Loucy (cell line): Measurements from ENCODE around the gene PKN1.

Experiments
- H2AFZ ChIP-seq: fragments of 200-600 bp; sonication (generic); 2 replicates; pipeline ENCODE4 v1.6.0; 2016; ENCODE audit warnings: antibody characterized with exemption, mild to moderate bottlenecking, low read length, moderate library complexity
- H3F3A ChIP-seq: fragments of 200-600 bp; 2 replicates; pipeline ENCODE4 v1.6.0; 2016; ENCODE audit warnings: antibody characterized with exemption, low read depth, mild to moderate bottlenecking
- H3K27me3 ChIP-seq: fragments of 200-600 bp; sonication (generic); 2 replicates; pipeline ENCODE4 v1.6.1; 2014; ENCODE audit warnings: low read length, mild to moderate bottlenecking; ENCODE audit not compliant: insufficient read depth, poor library complexity, severe bottlenecking
- H3K36me3 ChIP-seq: fragments of 200-600 bp; sonication (generic); 2 replicates; pipeline ENCODE4 v1.6.1; 2016; ENCODE audit warnings: low read length; ENCODE audit not compliant: insufficient read depth
- H3K4me1 ChIP-seq: fragments of 200-600 bp; sonication (generic); 2 replicates; pipeline ENCODE4 v1.5.1; 2014; ENCODE audit warnings: low read length, mild to moderate bottlenecking; ENCODE audit not compliant: insufficient read depth, poor library complexity, severe bottlenecking
- H3K4me2 ChIP-seq: fragments of 200-600 bp; sonication (generic); 2 replicates; pipeline ENCODE4 v1.6.0; 2014; ENCODE audit warnings: antibody characterized with exemption, low read length, low read depth, mild to moderate bottlenecking; ENCODE audit not compliant: poor library complexity, severe bottlenecking
- H3K4me3 ChIP-seq: fragments of 200-600 bp; sonication (generic); 2 replicates; pipeline ENCODE4 v1.5.1; 2014; ENCODE audit warnings: low read length, mild to moderate bottlenecking, mixed read lengths; ENCODE audit not compliant: poor library complexity, severe bottlenecking
- H3K79me2 ChIP-seq: fragments of 200-600 bp; sonication (generic); 2 replicates; pipeline ENCODE4 v1.6.1; 2014; ENCODE audit warnings: low read length; ENCODE audit not compliant: insufficient read depth
- H3K9ac ChIP-seq: fragments of 200-600 bp; sonication (generic); 2 replicates; pipeline ENCODE4 v1.6.0; 2014; ENCODE audit warnings: mild to moderate bottlenecking, low read depth, low read length, moderate library complexity; ENCODE audit not compliant: poor library complexity, severe bottlenecking
- H3K9me2 ChIP-seq: fragments of 200-600 bp; sonication (generic); replicated peaks from 2 replicates; pipeline ENCODE4 v1.6.1; 2016; ENCODE audit warnings: low read depth, low read length, mixed read lengths
- H3K9me3 ChIP-seq: fragments of 200-600 bp; sonication (generic); 2 replicates; pipeline ENCODE4 v1.6.1; 2014; ENCODE audit warnings: mild to moderate bottlenecking, antibody characterized with exemption, low read length, low read depth; ENCODE audit not compliant: insufficient read depth
- H4K20me1 ChIP-seq: fragments of 200-600 bp; sonication (generic); 2 replicates; pipeline ENCODE4 v1.6.0; 2014; ENCODE audit warnings: antibody characterized with exemption, low read length, mild to moderate bottlenecking; ENCODE audit not compliant: insufficient read depth, poor library complexity, severe bottlenecking
- CTCF ChIP-seq: fragments of 200-600 bp; sonication (generic); conservative IDR thresholded peaks from 2 replicates; pipeline ENCODE4 v1.5.1; 2014; ENCODE audit warnings: mild to moderate bottlenecking, antibody characterized with exemption, low read length
- EZH2phosphoT487 ChIP-seq: fragments of 200-600 bp; IDR thresholded peaks from 2 replicates; pipeline ENCODE4 v1.6.1; 2018; ENCODE audit warnings: antibody characterized with exemption, mild to moderate bottlenecking, moderate library complexity, borderline replicate concordance

Gene PKN1

GRCh38 chr19:14433554-14434501, 722 bp downstream of the PKN1 start:
- H3K9me2 ChIP-seq: no peaks in the 10 kb centered on the region
- H4K20me1 ChIP-seq: peaks cover 21% of the 10 kb centered on the region
- H3F3A ChIP-seq: no peaks in the 10 kb centered on the region
- H3K79me2 ChIP-seq: peaks cover 58% of the 10 kb centered on the region
- no peaks in the 10 kb centered on the region for H3K27me3 ChIP-seq
- H3K9me3 ChIP-seq: no peaks in the 10 kb centered on the region
- H2AFZ ChIP-seq: peak overlapping the region; percentile 84
- peak overlapping the region; percentile 89 for H3K9ac ChIP-seq
- TF ChIP-seq EZH2phosphoT487 (no peak), CTCF (no peak; the same call in 1 of the 2 replicates)
- no peaks in the 10 kb centered on the region for H3K36me3 ChIP-seq
- H3K4me1 ChIP-seq: peaks cover 27% of the 10 kb centered on the region
- H3K4me2 ChIP-seq: peak overlapping the region; percentile 96
- H3K4me3 ChIP-seq: peak overlapping the region; percentile 93

GRCh38 chr19:14434543-14435319, 1.6 kb downstream of the PKN1 start:
- Histone ChIP-seq H3K9me2 (no peaks in the 10 kb centered on the region), H3K4me2 (peak overlapping the region; percentile 96), H3K4me3 (peak overlapping the region; percentile 93), H3K79me2 (peaks cover 65% of the 10 kb centered on the region), H3K36me3 (no peaks in the 10 kb centered on the region), H3K9me3 (no peaks in the 10 kb centered on the region), H3K9ac (peak overlapping the region; percentile 89), H3K4me1 (peaks cover 35% of the 10 kb centered on the region), H4K20me1 (peaks cover 21% of the 10 kb centered on the region), H3F3A (no peaks in the 10 kb centered on the region), H2AFZ (no peak overlapping the region), H3K27me3 (no peaks in the 10 kb centered on the region)
- no peak for TF ChIP-seq CTCF
- no peak for TF ChIP-seq EZH2phosphoT487

- H3K79me2 ChIP-seq: peaks cover 69% of the 10 kb centered on the region
- no peaks in the 10 kb centered on the region for H3K9me2 ChIP-seq
- H3K4me3 ChIP-seq: peak overlapping the region; percentile 93
- no peak overlapping the region for H2AFZ ChIP-seq
- H3F3A ChIP-seq: no peaks in the 10 kb centered on the region
- H3K4me1 ChIP-seq: peaks cover 41% of the 10 kb centered on the region
- no peak overlapping the region for H3K9ac ChIP-seq
- H3K27me3 ChIP-seq: no peaks in the 10 kb centered on the region
- H3K4me2 ChIP-seq: peak overlapping the region; percentile 96
- peaks cover 22% of the 10 kb centered on the region for H4K20me1 ChIP-seq
- no peaks in the 10 kb centered on the region for H3K9me3 ChIP-seq
- TF ChIP-seq EZH2phosphoT487 (no peak), CTCF (no peak)
- no peaks in the 10 kb centered on the region for H3K36me3 ChIP-seq
These were observed 2.4 kb downstream of the PKN1 start for GRCh38 chr19:14435320-14436050.
